K562 (cell line): Measurements from ENCODE around the gene GALNT5. TPM values are rescaled to one million over a fixed set of nuclear protein-coding genes. Genes with fewer than 3 reads are reported as not detected.

Experiments
- ETS2 ChIP-seq: IDR thresholded peaks from 2 replicates; pipeline ENCODE4 v1.6.1; 2016; ENCODE audit warnings: borderline replicate concordance, missing genetic modification characterization, mild to moderate bottlenecking, moderate library complexity, missing compliant biosample characterization; ENCODE audit not compliant: poor library complexity, severe bottlenecking
- FOS ChIP-seq: IDR thresholded peaks from 3 replicates; pipeline ENCODE4 v1.6.1; 2011; ENCODE audit not compliant: insufficient read length; ENCODE audit errors: extremely low read depth
- FOXK2 ChIP-seq, 2 experiments: fragments of 450-650 bp; IDR thresholded peaks in 1 of 2; conservative IDR thresholded peaks in 1 of 2; 2 replicates each; pipeline ENCODE4 v1.6.1; 2016; ENCODE audit warnings: low read depth in 2 of 2, mild to moderate bottlenecking in 1 of 2
- ILK ChIP-seq: fragments of 450-650 bp; IDR thresholded peaks from 2 replicates; pipeline ENCODE4 v1.6.1; 2016; ENCODE audit warnings: missing genetic modification characterization, low read depth, mild to moderate bottlenecking, missing compliant biosample characterization, moderate library complexity, borderline replicate concordance
- KDM2B ChIP-seq: fragments of 250-450 bp; sonication (Bioruptor Pico); IDR thresholded peaks from 2 replicates; pipeline ENCODE4 v1.8.0; 2021; ENCODE audit warnings: mild to moderate bottlenecking, moderate library complexity
- KLF13 ChIP-seq: fragments of 450-650 bp; IDR thresholded peaks from 2 replicates; pipeline ENCODE4 v1.6.1; 2016; ENCODE audit warnings: missing genetic modification characterization, low read depth, mild to moderate bottlenecking, missing compliant biosample characterization, moderate library complexity, borderline replicate concordance
- MXI1 ChIP-seq: IDR thresholded peaks from 2 replicates; pipeline ENCODE4 v1.6.1; 2011; ENCODE audit warnings: low read depth, mild to moderate bottlenecking, improper control_type of control experiment, low read length
- NBN ChIP-seq: fragments of 450-650 bp; IDR thresholded peaks from 2 replicates; pipeline ENCODE4 v1.6.1; 2016; ENCODE audit warnings: low read depth, mild to moderate bottlenecking
- RAD21 ChIP-seq, 2 experiments: fragments of 250-450 bp in 1 of 2; fragments of 450-650 bp in 1 of 2; sonication (Bioruptor Pico) in 1 of 2; formaldehyde crosslinking in 1 of 2; IDR thresholded peaks in 1 of 2; conservative IDR thresholded peaks in 1 of 2; 2 replicates each; pipeline versions ENCODE4 v1.4.0 to v1.8.0; 2020 to 2022; ENCODE audit warnings: mild to moderate bottlenecking in 2 of 2, moderate library complexity in 1 of 2
- SAP30 ChIP-seq: fragments of 200-600 bp; sonication (generic); IDR thresholded peaks from 2 replicates; pipeline ENCODE4 v1.6.1; 2012; ENCODE audit warnings: borderline replicate concordance, low read depth, mild to moderate bottlenecking, moderate library complexity, low read length, control low read depth, inconsistent platforms; ENCODE audit not compliant: insufficient read depth, poor library complexity, severe bottlenecking
- SOX6 ChIP-seq: fragments of 450-650 bp; IDR thresholded peaks from 2 replicates; pipeline ENCODE4 v1.6.1; 2014; ENCODE audit warnings: mild to moderate bottlenecking
- SP1 ChIP-seq: sonication (generic); formaldehyde crosslinking; IDR thresholded peaks from 2 replicates; pipeline ENCODE4 v1.8.1; 2022; ENCODE audit warnings: mild to moderate bottlenecking, missing genetic modification reagents
- ZKSCAN8 ChIP-seq: fragments of 200-800 bp; sonication (Bioruptor generic); IDR thresholded peaks from 2 replicates; pipeline ENCODE4 v1.6.1; 2016; ENCODE audit warnings: missing genetic modification characterization, missing compliant biosample characterization
- polyA plus RNA-seq, 8 experiments: library from polyadenylated mRNA; depleted of rRNA in 4 of 8; stranded (reverse) in 5 of 8; unstranded in 3 of 8; fragments of >200 nt; fragmentation: Nextera tagmentation in 2 of 8; fragmentation: Illumina TruSeq in 1 of 8; extraction: Ambion mirVana in 2 of 8; extraction: Trizol in 1 of 8; gene quantifications; 2 replicates each; pipeline versions ENCODE4 v1.2.1 to v1.2.3, GENCODE V29; 2011 to 2014; ENCODE audit warnings: inconsistent platforms in 1 of 8, missing spikeins in 1 of 8
- total RNA-seq, 7 experiments: library from RNA; depleted of rRNA in 6 of 7; stranded (reverse); fragments of >200 nt in 6 of 7; fragmentation: Illumina TruSeq in 2 of 7; extraction: Trizol in 2 of 7; gene quantifications; 2 replicates each; pipeline versions ENCODE4 v1.2.1 to v1.2.3, GENCODE V29; 2011 to 2021; ENCODE audit warnings: low replicate concordance in 1 of 7
- TF ChIP-seq, protein P1 (sequence below): fragments of 250-450 bp; sonication (Bioruptor Pico); IDR thresholded peaks from 2 replicates; pipeline ENCODE4 v1.8.0; 2022; ENCODE audit warnings: moderate library complexity, mild to moderate bottlenecking, inconsistent platforms
- TF ChIP-seq, protein P2 (sequence below): fragments of 450-650 bp; IDR thresholded peaks from 2 replicates; pipeline ENCODE4 v1.6.1; 2017; ENCODE audit warnings: antibody characterized with exemption, mild to moderate bottlenecking
- TF ChIP-seq, protein P3 (sequence below): IDR thresholded peaks from 2 replicates; pipeline ENCODE4 v1.6.1; 2012; ENCODE audit warnings: low read depth, low read length, improper control_type of control experiment, borderline replicate concordance
- TF ChIP-seq, protein P4 (sequence below): sonication (generic); formaldehyde crosslinking; IDR thresholded peaks from 2 replicates; pipeline ENCODE4 v1.8.1; 2023; ENCODE audit warnings: mild to moderate bottlenecking, missing genetic modification reagents

The GALNT5 gene
- total and polyA plus RNA-seq, 9 of the 15 experiments (the other 6 are each of a cell fraction or from before 2014, with no cell fraction given): 21.6 to 73.0 (median 54.7) TPM

DNA sequence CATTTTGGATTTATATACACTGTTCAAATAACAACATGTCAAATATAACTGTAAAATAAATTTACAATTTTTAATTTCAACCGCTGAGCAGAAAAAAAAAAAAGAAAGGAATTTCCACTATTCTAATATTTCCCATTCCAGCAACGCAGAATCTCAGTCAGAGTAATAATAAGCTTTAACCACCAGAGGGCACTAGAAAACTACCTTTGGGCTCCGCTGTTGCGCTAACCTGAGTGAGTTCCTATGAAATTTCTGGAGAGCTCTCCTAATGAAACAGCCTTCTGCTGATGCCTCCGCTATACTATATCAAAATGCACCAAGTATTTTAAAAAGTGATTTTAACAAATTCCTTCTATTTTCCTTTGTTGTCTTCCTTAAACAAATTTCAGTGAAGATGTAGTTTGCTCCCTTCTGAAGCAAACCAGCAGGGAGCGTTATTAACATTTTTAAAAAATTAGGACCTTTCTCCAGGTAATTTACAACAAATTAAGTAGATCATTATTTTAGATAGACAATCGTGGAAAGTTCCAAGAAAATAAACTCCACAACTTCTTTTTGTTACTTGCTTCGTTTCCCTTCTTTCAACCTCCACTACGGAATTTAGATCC, 45.1 kb downstream of the GALNT5 start (continued):
- TF ChIP-seq, protein P1, sequence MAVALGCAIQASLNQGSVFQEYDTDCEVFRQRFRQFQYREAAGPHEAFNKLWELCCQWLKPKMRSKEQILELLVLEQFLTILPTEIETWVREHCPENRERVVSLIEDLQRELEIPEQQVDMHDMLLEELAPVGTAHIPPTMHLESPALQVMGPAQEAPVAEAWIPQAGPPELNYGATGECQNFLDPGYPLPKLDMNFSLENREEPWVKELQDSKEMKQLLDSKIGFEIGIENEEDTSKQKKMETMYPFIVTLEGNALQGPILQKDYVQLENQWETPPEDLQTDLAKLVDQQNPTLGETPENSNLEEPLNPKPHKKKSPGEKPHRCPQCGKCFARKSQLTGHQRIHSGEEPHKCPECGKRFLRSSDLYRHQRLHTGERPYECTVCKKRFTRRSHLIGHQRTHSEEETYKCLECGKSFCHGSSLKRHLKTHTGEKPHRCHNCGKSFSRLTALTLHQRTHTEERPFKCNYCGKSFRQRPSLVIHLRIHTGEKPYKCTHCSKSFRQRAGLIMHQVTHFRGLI (CRISPR knock-in tag): no peak
- TF ChIP-seq SP1 (CRISPR knock-in tag) (no peak), KDM2B (CRISPR knock-in tag) (no peak), SOX6 (peak; percentile 35; the same call in 1 of the 2 replicates), ZKSCAN8 (CRISPR knock-in tag) (no peak), SAP30 (no peak), KLF13 (tag) (no peak), ILK (tag) (no peak), ETS2 (tag) (no peak), RAD21 (CRISPR knock-in tag; conservative IDR thresholded peaks at IDR 0.05 in 1 of 2, IDR thresholded peaks at IDR 0.05 in 1 of 2) (peak; percentile 88 to 89), FOS (no peak), NBN (0 out of 2 replicates have a peak, but pooled peaks have one; percentile 29), FOXK2 (conservative IDR thresholded peaks at IDR 0.05 in 1 of 2, IDR thresholded peaks at IDR 0.05 in 1 of 2; ENCODE audit: low read depth in 2 of 2) (0 out of 4 replicates have a peak, but pooled peaks of 1 of the 2 experiments have one; percentile 17), MXI1 (no peak)
- TF ChIP-seq, protein P2, sequence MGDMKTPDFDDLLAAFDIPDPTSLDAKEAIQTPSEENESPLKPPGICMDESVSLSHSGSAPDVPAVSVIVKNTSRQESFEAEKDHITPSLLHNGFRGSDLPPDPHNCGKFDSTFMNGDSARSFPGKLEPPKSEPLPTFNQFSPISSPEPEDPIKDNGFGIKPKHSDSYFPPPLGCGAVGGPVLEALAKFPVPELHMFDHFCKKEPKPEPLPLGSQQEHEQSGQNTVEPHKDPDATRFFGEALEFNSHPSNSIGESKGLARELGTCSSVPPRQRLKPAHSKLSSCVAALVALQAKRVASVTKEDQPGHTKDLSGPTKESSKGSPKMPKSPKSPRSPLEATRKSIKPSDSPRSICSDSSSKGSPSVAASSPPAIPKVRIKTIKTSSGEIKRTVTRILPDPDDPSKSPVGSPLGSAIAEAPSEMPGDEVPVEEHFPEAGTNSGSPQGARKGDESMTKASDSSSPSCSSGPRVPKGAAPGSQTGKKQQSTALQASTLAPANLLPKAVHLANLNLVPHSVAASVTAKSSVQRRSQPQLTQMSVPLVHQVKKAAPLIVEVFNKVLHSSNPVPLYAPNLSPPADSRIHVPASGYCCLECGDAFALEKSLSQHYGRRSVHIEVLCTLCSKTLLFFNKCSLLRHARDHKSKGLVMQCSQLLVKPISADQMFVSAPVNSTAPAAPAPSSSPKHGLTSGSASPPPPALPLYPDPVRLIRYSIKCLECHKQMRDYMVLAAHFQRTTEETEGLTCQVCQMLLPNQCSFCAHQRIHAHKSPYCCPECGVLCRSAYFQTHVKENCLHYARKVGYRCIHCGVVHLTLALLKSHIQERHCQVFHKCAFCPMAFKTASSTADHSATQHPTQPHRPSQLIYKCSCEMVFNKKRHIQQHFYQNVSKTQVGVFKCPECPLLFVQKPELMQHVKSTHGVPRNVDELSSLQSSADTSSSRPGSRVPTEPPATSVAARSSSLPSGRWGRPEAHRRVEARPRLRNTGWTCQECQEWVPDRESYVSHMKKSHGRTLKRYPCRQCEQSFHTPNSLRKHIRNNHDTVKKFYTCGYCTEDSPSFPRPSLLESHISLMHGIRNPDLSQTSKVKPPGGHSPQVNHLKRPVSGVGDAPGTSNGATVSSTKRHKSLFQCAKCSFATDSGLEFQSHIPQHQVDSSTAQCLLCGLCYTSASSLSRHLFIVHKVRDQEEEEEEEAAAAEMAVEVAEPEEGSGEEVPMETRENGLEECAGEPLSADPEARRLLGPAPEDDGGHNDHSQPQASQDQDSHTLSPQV: 0 out of 2 replicates have a peak, but pooled peaks have one; percentile 23
- TF ChIP-seq, protein P3, sequence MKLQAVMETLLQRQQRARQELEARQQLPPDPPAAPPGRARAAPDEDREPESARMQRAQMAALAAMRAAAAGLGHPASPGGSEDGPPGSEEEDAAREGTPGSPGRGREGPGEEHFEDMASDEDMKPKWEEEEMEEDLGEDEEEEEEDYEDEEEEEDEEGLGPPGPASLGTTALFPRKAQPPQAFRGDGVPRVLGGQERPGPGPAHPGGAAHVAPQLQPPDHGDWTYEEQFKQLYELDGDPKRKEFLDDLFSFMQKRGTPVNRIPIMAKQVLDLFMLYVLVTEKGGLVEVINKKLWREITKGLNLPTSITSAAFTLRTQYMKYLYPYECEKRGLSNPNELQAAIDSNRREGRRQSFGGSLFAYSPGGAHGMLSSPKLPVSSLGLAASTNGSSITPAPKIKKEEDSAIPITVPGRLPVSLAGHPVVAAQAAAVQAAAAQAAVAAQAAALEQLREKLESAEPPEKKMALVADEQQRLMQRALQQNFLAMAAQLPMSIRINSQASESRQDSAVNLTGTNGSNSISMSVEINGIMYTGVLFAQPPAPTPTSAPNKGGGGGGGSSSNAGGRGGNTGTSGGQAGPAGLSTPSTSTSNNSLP: peak; percentile 52; the same call in 1 of the 2 replicates
- TF ChIP-seq, protein P4, sequence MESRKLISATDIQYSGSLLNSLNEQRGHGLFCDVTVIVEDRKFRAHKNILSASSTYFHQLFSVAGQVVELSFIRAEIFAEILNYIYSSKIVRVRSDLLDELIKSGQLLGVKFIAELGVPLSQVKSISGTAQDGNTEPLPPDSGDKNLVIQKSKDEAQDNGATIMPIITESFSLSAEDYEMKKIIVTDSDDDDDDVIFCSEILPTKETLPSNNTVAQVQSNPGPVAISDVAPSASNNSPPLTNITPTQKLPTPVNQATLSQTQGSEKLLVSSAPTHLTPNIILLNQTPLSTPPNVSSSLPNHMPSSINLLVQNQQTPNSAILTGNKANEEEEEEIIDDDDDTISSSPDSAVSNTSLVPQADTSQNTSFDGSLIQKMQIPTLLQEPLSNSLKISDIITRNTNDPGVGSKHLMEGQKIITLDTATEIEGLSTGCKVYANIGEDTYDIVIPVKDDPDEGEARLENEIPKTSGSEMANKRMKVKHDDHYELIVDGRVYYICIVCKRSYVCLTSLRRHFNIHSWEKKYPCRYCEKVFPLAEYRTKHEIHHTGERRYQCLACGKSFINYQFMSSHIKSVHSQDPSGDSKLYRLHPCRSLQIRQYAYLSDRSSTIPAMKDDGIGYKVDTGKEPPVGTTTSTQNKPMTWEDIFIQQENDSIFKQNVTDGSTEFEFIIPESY (CRISPR knock-in tag): peak; percentile 100
